HG03097 (cell line): ENCODE results near the gene ZAR1.
"Not testable (repeated sequence)": the region's sequence is repeated elsewhere in the genome, so short reads cannot be mapped to it uniquely, and the experiment has no call there.

Source experiments
- ATAC-seq: cut with Tn5 transposase; IDR thresholded peaks from one replicate; pipeline ENCODE4 v1.9.1; 2021; ENCODE audit not compliant: unreplicated experiment, low FRiP score

ZAR1 gene

GRCh38 chr4:48490012-48490679, at the start of gene ZAR1:
Gene ZAR1 (plus strand): TSS chr4:48490252. CDS start chr4:48490292, 40 bp downstream.
- no peak for ATAC-seq

- not testable (repeated sequence) for ATAC-seq
These were observed 49.1 kb upstream of the ZAR1 start for GRCh38 chr4:48440914-48441313.

- no peak for ATAC-seq
These were observed 44.3 kb upstream of the ZAR1 start for GRCh38 chr4:48445704-48446103.

GRCh38 chr4:48446642-48447041, 43.4 kb upstream of the ZAR1 start:
- no peak for ATAC-seq

- ATAC-seq: no peak
These were observed 40.9 kb upstream of the ZAR1 start for GRCh38 chr4:48449151-48449550.

- ATAC-seq: no peak
These were observed 39.3 kb upstream of the ZAR1 start for GRCh38 chr4:48450740-48451139.

GRCh38 chr4:48451656-48452055, 38.4 kb upstream of the ZAR1 start:
- ATAC-seq: not testable (repeated sequence)

GRCh38 chr4:48454591-48454990, 35.5 kb upstream of the ZAR1 start:
- no peak for ATAC-seq

GRCh38 chr4:48461000-48461399, 29.1 kb upstream of the ZAR1 start:
- ATAC-seq: no peak

GRCh38 chr4:48462363-48462762, 27.7 kb upstream of the ZAR1 start:
- no peak for ATAC-seq

- ATAC-seq: no peak
These were observed 22.6 kb upstream of the ZAR1 start for GRCh38 chr4:48467442-48467841.

- no peak for ATAC-seq
These were observed 22.2 kb upstream of the ZAR1 start for GRCh38 chr4:48467891-48468290.

- ATAC-seq: no peak
These were observed 19.9 kb upstream of the ZAR1 start for GRCh38 chr4:48470137-48470536.

- ATAC-seq: no peak
These were observed 19.5 kb upstream of the ZAR1 start for GRCh38 chr4:48470570-48470969.

- no peak for ATAC-seq
These were observed 17.3 kb upstream of the ZAR1 start for GRCh38 chr4:48472794-48473193.

GRCh38 chr4:48475770-48476169, 14.3 kb upstream of the ZAR1 start:
- ATAC-seq: no peak

- no peak for ATAC-seq
These were observed 11.8 kb upstream of the ZAR1 start for GRCh38 chr4:48478273-48478672.

- no peak for ATAC-seq
These were observed 8.5 kb upstream of the ZAR1 start for GRCh38 chr4:48481581-48481980.

GRCh38 chr4:48483006-48483776, 6.9 kb upstream of the ZAR1 start, which contains the start of gene SLC10A4:
Gene SLC10A4 (plus strand): TSS chr4:48483343. CDS start chr4:48483562, 219 bp downstream.
- no peak for ATAC-seq

GRCh38 chr4:48483777-48484493, 6.1 kb upstream of the ZAR1 start:
- no peak for ATAC-seq

GRCh38 chr4:48484494-48485168, 5.4 kb upstream of the ZAR1 start:
- no peak for ATAC-seq
